DMS53 treated with DMSO at 0.1 percent for 48 hours (cell line): ENCODE data around the gene FGR.
"Not testable (repeated sequence)": the region's sequence is repeated elsewhere in the genome, so short reads cannot be mapped to it uniquely, and the experiment has no call there.

Source experiments
- DNase-seq: peaks from one replicate; lab custom pipeline; 2025; ENCODE audit not compliant: unreplicated experiment; lab: John Stamatoyannopoulos, UW

The FGR gene

GRCh38 chr1:27635396-27636142 lies 584 bp upstream of the FGR start:
- no peak for DNase-seq

DNA sequence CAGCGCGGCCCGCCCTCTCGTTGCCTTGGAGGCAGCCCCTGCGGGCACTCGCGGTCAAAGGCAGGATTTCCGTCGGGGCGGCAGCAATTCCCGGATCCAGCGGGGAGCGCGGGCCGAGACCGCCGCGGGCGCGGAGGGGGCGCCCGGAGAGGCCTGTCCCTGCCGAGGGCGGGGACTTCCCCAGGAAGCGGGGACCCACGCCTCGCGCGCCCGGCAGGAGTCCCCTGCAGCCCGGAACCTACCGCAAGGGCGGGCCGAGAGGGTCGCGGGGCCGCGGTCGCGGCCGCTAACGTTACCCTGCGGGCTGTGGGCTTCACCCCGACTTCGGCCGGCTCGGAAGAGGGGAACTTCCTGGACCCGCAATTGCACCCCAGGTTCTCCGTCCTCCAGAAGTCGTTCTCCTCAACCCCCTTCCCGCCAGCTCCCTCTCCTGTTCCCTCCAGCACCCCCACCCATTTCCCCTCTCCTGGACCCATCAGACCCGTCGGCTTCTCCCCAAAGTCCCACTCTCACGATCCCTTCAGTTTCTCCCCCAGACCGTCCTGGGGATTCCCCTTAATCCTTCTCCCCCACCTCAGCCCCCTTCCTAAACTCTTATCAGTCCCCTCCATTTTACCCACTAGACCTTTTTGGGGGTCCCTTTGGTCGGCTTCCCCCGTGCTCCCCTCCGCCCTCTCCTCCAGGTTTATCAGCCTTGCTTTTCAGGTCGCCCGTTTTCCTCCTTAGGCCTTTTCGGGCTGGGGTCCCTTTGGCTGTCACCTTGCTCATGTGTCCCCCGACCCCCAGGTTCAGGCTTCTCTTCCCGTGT lies 604 bp downstream of the FGR start:
- peak; percentile 11 for DNase-seq

DNA sequence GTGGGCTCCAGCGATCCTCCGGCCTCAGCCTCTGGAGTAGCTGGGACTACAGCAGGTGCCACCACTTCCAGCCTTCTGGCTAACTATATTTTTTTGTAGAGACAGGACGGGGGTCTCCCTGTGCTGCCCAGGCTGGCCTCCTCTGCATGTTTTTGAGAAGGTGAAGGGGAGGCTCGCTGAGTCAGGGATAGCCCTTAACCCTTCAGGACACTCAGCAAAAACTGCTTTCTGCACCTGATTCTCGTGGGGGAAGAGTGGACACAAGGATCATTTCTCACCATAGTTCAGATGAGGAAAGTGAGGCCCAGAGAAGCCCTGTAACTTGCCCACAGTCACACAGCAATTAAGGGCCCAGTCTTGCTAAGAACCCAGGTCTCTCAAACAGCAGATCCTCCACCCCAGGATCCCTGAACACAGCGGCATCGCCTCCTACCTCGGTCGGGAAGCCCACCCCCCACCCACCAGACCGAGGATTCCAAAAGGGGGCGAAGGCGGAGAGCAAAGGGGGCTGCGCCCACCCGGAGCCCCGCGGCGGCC lies 1.3 kb downstream of the FGR start:
- DNase-seq = no peak

GRCh38 chr1:27633298-27633610 lies 1.7 kb downstream of the FGR start:
- no peak for DNase-seq

GRCh38 chr1:27632387-27633297 lies 2.3 kb downstream of the FGR start:
- no peak for DNase-seq

GRCh38 chr1:27630859-27631491 lies 4.0 kb downstream of the FGR start:
- no peak for DNase-seq

- DNase-seq = no peak
Measured at GRCh38 chr1:27628712-27629111, 6.3 kb downstream of the FGR start.

- DNase-seq = not testable (repeated sequence)
Measured at GRCh38 chr1:27627733-27628132, 7.3 kb downstream of the FGR start.

- no peak for DNase-seq
Measured at GRCh38 chr1:27627061-27627460, 7.9 kb downstream of the FGR start.

GRCh38 chr1:27626031-27626935 lies 8.7 kb downstream of the FGR start:
- no peak for DNase-seq

DNA sequence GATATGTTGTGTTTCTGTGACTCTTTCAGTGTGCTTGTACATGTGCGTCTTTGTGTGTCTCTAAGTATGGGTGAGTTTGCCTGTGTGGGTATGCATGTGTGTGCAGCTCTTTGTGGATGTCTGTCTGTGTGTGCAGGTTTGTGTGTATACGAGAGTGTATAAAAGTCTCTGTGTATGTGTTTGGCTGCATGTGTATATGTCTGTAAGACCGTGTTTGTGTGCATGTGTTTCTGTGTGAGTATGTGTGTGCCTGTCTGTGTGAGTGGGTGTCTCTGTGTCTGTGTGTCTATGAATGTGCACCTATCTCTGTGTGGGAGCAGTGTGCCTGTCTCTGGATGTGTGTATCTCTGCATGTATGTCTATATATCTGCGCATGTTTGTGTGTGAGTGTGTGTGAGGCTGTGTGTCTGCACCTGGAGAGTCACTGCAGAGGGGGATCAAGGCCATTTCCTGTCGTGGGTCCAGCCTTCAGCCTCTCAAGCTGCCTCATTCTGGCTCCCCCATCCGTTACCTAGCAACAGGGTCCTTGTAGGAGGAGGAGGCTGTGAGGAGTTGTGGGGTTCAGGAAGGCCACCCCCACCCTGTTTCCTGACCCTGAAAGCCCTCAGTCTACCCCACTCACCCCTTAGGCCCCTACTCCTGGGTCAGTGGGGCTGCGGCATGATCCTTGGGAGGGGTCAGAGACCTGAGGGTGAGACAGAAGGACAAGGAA lies 10.4 kb downstream of the FGR start:
- no peak for DNase-seq

- DNase-seq = no peak
Measured at GRCh38 chr1:27623327-27624212, 11.4 kb downstream of the FGR start.

DNA sequence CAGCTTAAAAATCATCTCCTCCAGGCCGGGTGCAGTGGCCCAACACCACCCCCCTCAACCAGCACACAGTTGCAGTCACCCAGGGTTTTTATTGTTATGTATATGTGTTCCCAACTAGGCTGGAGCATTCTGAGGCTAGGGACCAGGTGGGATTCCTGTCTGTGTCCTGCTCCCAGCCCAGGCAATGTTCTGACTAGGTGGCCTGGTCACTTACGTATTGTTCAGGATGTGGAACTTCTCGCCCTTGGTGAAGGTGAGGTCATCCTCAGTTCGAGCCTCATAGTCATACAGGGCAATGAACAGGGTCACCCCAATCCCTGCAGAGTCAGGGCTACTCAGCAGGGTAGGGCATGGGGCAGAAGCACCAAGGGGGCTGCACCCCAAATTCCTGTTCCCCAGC lies 12.2 kb downstream of the FGR start:
- no peak for DNase-seq

GRCh38 chr1:27621051-27621920 lies 13.7 kb downstream of the FGR start:
- no peak for DNase-seq

DNA sequence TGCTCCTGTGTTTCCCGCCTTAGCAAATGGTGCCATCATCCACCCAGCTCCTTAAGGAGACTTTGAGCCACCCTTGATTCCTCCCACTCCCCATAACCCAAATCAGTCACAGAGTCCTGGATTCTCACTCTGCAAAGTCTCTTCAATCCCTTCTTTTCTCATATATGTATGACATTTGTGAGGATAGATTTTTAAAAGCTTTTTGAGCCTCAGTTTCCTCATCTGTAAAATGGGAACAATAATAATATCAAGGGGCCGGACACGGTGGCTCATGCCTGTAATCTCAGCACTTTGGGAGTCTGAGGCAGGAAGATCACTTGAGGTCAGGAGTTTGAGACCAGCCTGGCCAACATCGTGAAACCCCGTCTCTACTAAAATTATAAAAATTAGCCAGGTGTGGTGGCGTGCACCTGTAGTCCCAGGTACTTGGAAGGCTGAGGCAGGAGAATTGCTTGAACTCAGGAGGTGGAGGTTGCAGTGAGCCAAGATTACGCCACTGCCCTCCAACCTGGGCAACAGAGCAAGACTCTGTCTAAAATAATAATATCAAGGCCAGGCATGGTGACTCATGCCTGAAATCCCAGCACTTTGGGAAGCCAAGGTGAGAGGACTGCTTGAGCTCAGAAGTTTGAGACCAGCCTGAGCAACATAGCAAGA lies 15.1 kb downstream of the FGR start:
- DNase-seq = not testable (repeated sequence)

DNA sequence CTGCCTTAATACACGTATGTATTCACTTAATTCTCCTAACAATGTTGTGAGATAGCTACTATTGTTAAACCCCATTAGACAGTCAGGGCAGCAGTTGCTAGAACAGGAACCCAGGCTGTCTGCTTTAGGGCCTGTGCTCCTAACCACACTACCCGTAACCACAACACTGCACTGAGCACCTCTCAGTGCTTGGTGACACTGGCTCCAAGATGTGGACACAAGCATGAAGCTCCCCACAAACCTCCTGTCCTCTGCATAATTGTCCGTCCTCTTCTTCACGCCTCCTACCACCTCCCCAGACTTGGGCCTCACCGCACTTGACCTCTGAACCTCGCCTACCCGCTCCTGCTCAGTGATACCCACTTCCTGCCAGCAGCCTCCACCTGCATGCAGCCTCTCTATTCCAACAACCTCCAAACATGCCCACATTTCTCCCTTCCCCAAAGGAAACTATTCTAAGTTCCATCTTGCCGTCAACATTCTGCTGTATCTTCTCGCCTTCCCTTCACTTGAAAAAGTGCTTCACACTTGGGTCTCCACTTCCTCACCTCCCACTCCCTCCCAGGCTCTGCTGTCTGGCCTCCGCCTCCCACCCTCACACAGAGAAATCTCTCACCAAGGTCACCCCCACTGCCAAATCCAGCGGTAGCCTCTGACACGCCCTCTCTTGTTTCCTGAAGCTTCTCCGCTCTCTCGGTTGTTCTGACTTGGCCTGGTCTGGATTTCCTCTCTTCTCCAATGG lies 16.5 kb downstream of the FGR start:
- no peak for DNase-seq
